Ishikawa (cell line): ENCODE measurements around the gene HOXA6.

Experiments
- CREB1 ChIP-seq: IDR thresholded peaks from 2 replicates; pipeline ENCODE4 v1.6.1; 2012; ENCODE audit warnings: low read depth
- EGR1 ChIP-seq: IDR thresholded peaks from 2 replicates; pipeline ENCODE4 v1.6.1; 2012
- EP300 ChIP-seq: IDR thresholded peaks from 2 replicates; pipeline ENCODE4 v1.6.1; 2012; ENCODE audit warnings: borderline replicate concordance
- RAD21 ChIP-seq: IDR thresholded peaks from 2 replicates; pipeline ENCODE4 v1.6.1; 2012; ENCODE audit warnings: low read depth
- TAF1 ChIP-seq: IDR thresholded peaks from 2 replicates; pipeline ENCODE4 v1.6.1; 2012; ENCODE audit warnings: low read depth, mild to moderate bottlenecking
- TEAD4 ChIP-seq: IDR thresholded peaks from 2 replicates; pipeline ENCODE4 v1.6.1; 2012
- YY1 ChIP-seq: IDR thresholded peaks from 2 replicates; pipeline ENCODE4 v1.6.1; 2012; ENCODE audit warnings: low read depth
- TF ChIP-seq, protein P1 (sequence below): IDR thresholded peaks from 2 replicates; pipeline ENCODE4 v1.6.1; 2012

DNA sequence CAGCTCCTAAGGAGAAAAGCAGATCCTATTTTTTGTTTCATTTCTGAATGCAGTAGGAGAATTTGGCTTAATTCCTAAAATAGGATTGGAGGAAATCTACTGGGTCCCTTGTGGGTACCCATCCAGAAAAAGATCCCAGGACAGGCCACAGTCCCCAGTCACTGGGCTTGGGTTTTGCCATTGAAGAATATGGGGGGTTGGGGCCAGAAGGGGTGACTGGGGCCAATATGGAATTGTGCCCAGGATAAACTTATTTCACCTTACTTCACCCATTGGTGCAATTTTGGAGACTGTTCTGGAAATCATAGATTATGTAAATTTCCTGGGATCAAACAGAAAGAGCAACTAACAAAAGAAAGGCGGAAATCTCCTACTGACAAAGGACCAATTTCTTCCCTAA is 9.1 kb downstream of the HOXA6 start:
- TF ChIP-seq TAF1 (no peak), CREB1 (no peak), EP300 (no peak), RAD21 (no peak), EGR1 (no peak), YY1 (no peak), TEAD4 (no peak)
- TF ChIP-seq, protein P1, sequence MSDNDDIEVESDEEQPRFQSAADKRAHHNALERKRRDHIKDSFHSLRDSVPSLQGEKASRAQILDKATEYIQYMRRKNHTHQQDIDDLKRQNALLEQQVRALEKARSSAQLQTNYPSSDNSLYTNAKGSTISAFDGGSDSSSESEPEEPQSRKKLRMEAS: no peak
